Stimulated activated CD4-positive, alpha-beta T cell treated with anti-CD3 and anti-CD28 coated beads, Interleukin-1b, Interleukin-23, amount 100 ng/mL, for 1 hour (primary cell): Measurements from ENCODE around the gene NOL12.

ENCODE experiments used
- DNase-seq, 2 donors: peaks; one replicate each; pipeline ENCODE4 v3.0.0-alpha.2; 2020; ENCODE audit warnings: low read depth in 2 of 2

The NOL12 gene

GRCh38 chr22:37659066-37659896, 26.9 kb upstream of the NOL12 start:
- no peak for DNase-seq

- DNase-seq = no peak
Observed at GRCh38 chr22:37659897-37660708, 26.0 kb upstream of the NOL12 start.

GRCh38 chr22:37660709-37661045, 25.5 kb upstream of the NOL12 start:
- DNase-seq = no peak

GRCh38 chr22:37661160-37661924, 24.8 kb upstream of the NOL12 start:
- DNase-seq = no peak

DNA sequence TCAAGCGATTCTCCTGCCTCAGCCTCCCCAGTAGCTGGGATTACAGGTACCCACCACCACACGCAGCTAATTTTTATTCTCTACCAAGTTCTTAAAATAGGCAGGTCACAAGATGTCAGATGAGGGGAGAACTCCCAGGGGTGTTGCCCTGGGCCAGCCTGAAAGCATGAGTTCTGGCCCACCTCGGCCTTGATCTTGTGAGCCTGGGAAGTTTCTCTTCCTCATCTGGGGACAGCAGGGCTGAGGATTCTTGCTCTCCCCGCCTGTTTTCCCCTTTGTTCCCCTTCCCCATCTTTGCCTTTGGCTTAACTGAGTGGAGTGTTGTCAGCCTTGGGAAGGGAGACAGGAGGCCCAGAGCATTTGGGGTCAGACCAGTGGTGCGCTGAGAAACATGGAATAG, 24.1 kb upstream of the NOL12 start:
- DNase-seq = no peak

DNA sequence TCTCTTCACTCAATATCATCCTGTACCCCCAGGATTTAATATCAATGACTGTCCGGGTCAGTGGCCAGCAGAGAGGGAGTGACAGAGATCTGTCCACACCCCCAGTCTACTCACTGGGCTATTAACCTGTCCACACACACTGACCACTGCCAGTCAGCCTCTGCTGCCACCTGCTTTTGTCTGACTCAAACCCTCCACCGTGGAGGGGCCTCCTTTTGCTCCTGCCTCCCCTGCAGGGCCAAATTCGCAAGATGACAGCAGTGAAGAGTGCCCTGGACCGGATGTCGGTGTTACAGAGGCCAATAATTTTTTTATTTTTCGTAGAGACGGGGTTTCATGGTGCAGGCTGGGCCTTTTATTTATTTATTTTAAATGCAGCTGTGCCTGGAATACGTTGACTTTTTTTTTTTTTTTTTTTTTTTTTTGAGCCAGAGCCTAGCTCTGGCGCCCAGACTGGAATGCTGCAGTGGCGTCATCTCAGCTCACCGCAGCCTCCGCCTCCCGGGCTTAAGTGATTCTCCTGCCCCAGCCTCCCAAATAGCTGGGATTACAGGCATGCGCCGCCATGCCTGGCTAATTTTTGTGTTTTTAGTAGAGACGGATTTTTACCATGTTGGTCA, 22.5 kb upstream of the NOL12 start:
- DNase-seq = no peak

DNA sequence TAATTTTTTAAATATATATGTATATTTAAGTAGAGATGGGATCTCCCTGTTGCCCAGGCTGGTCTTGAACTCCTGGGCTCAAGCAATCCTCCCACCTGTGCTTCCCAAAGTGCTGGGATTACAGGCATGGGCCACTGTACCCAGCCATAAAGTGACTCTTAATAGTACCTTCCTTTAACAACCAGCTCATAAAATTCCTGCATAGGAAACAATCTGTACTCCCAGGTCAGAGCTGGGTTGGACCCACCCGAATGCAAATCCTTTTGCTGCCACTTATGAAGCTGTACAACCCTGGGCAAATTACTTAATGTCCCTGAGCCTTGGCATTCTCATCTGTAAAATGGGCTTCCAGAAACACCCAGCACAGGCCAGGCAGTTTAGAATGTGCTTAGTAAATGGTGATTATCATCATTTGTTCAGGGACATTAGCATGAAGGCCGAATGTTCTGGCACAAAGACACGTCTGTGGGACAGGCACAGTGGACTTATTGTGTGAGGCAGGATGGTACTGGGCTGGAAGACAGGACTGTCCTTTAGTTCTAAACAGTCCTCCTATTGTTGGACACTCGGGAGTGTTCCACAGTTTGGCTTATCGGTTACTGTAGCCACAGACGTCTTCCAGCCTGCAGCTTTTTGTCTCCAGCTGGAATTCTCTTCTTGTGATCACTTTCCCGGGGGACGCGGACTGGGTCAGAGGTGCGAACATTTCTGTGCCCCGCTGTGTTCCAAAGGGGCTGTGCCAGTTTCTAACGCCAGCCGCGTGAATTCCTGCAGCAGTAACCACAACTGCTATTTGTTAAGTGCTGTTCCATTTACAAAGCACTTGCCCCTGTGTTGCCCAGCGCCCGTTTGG, 21.7 kb upstream of the NOL12 start:
- DNase-seq = no peak

- no peak for DNase-seq
Observed at GRCh38 chr22:37665487-37665886, 20.7 kb upstream of the NOL12 start.

DNA sequence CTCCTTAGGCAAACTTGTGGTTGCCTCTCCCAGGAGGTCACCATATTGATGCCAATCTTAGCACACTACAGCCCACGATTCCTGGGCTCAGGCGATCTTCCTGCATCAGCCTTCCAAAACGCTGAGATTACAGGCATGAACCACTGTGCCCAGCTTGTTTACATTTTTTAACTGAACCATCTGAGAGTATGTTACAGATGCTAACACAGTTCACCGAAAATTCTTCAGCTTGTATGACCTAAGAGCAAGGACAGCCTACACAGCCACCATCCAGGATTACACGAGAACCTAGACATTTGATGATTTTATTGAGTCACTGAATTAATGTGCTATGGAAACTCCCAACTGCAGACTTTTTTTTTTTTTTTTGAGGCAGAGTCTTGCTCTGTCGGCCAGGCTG, 16.6 kb upstream of the NOL12 start:
- DNase-seq = no peak

- DNase-seq = no peak
Observed at GRCh38 chr22:37672206-37672919, 13.8 kb upstream of the NOL12 start.

GRCh38 chr22:37672920-37673455, 13.2 kb upstream of the NOL12 start:
- DNase-seq = no peak

GRCh38 chr22:37674248-37674647, 11.9 kb upstream of the NOL12 start:
- DNase-seq = no peak

DNA sequence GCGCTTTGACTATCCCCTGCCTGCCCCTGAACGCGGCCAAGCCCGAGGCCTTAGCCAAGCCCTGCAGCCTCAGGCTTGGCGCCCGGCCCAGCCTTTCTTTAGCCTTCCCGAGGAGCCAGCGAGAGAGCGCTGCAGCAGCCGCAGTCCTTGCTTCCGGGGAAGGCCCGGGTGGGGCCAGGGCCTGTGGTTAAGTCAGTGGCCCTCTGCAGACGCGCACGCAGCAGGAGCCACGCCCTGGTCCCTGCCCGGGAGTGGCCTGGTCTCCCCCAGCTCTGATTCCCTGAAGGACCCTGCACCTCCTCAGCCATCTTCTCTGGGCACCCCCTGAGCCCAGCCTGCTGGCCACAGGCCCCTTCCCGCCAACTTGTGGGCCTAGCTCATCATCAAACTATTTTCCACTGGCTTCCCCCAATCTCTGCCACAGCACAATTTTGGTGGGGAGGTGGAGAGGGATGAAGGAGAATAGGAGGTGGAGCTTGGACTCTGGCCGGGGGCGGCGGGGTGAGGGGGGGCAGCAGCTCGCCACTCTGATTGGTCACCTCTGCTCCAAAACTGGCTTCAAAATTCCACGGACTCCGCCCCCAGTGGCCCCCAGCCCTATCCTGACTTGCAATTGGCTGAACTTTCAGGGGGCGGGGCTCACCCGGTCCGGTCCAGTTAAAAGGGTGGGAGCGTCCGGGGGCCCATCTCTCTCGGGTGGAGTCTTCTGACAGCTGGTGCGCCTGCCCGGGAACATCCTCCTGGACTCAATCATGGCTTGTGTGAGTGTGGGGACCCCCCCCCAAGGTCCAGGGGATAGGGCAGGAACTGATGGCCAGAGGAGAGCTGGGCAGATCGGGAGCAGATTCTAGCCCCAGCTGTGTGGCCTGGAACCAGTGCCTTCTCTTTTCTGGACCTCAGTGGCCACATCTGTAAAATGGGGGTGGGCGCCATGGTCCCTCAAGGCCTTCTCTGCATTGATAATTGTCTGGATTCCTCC, 10.9 kb upstream of the NOL12 start, which contains the start of gene LGALS1:
LGALS1 (plus strand) TSS at position 686 of the 979 bp plus-strand sequence; CDS start at position 753, 67 bp downstream.
- no peak for DNase-seq

GRCh38 chr22:37675930-37676735, 10.0 kb upstream of the NOL12 start:
- DNase-seq = no peak

- peak; percentile 87 to 89 for DNase-seq
Observed at GRCh38 chr22:37676736-37677492, 9.2 kb upstream of the NOL12 start.

- DNase-seq = no peak
Observed at GRCh38 chr22:37677493-37677974, 8.6 kb upstream of the NOL12 start.

GRCh38 chr22:37678372-37678771, 7.8 kb upstream of the NOL12 start:
- no peak for DNase-seq
